HG02678 (cell line): Measurements from ENCODE around the gene SNCG.
"Not testable (repeated sequence)": the region's sequence is repeated elsewhere in the genome, so short reads cannot be mapped to it uniquely, and the experiment has no call there.

Experiments used
- ATAC-seq: cut with Tn5 transposase; IDR thresholded peaks from one replicate; pipeline ENCODE4 v1.9.1; 2021; ENCODE audit warnings: mild to moderate bottlenecking, moderate library complexity; ENCODE audit not compliant: unreplicated experiment

SNCG gene

DNA sequence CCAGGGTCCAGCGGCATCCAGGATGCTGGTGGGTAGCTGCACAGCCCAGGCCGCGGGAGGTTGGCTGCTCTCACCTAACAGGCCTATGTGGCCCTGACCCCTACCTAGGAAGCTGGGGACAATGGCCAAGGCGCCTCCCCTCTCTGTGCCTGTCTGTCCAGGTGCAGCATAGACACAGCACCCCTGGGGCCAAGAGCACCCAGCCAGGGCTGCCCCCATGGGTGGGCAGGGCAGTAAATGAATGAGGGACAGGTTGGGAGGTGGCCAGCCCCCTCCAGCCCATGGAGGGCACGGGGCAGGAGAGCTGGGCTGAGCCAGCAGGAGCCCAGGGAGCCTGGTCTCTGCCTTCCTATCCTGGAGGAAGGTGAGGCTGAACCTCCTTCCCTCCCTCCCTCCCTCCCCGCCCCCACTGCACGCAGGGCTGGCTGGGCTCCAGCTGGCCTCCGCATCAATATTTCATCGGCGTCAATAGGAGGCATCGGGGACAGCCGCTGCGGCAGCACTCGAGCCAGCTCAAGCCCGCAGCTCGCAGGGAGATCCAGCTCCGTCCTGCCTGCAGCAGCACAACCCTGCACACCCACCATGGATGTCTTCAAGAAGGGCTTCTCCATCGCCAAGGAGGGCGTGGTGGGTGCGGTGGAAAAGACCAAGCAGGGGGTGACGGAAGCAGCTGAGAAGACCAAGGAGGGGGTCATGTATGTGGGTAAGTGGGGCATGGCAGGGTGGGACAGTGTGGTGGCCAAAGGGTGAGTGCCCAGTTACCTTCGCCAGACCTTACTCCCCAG is at the start of gene SNCG:
Gene SNCG (plus strand): TSS at position 484 of the 785 bp plus-strand sequence. CDS start 99 bp downstream, at position 583.
- ATAC-seq, result no peak

- ATAC-seq, result no peak
Measured at GRCh38 chr10:86914734-86915133, 43.7 kb upstream of the SNCG start.

- ATAC-seq, result no peak
Measured at GRCh38 chr10:86918022-86918471, 40.4 kb upstream of the SNCG start.

GRCh38 chr10:86922553-86922961 is 35.8 kb upstream of the SNCG start:
- no peak for ATAC-seq

- no peak for ATAC-seq
Measured at GRCh38 chr10:86929468-86930380, 28.7 kb upstream of the SNCG start.

DNA sequence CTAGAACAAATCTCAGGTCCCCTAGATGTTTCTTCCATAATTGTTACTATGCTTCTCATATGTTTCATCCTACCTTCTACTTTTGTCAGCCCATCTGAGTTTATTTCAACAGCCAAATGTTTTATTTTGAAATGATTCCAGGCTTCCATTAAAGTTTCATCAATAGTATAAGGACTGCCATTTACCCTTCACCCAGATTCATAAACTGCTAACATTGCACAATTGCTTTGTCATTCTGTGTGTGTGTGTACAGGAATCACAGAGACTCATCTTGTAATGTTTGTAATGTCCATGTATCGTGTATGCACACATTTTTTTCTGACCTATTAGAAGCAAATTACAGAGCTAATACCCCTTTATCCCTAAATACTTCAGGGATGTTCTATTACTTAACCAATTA is 26.5 kb upstream of the SNCG start:
- no peak for ATAC-seq

DNA sequence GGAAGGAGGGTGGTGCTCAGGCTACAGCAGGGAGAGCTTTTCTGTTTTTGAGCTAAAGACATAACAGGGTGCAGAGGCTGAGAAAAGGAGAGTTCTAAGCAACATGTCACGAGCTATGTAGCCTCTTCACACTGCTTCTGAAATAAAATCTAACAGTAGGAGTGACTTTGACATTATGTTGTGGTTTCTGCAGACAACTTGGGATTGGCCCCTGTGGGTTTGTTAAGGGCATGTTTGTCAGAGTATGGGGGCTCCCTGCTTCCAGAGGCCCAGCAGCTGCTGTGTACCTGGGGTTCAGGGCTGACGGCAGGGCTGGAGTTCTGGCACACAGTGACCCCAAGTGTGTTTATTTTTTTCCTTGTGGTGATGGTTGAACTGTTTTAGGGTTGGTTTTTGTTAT is 25.7 kb upstream of the SNCG start:
- no peak for ATAC-seq

- ATAC-seq, result not testable (repeated sequence)
Measured at GRCh38 chr10:86934162-86934711, 24.2 kb upstream of the SNCG start.

GRCh38 chr10:86936661-86937501 is 21.5 kb upstream of the SNCG start:
- ATAC-seq, result no peak

- ATAC-seq, result no peak
Measured at GRCh38 chr10:86937502-86938154, 20.8 kb upstream of the SNCG start.

DNA sequence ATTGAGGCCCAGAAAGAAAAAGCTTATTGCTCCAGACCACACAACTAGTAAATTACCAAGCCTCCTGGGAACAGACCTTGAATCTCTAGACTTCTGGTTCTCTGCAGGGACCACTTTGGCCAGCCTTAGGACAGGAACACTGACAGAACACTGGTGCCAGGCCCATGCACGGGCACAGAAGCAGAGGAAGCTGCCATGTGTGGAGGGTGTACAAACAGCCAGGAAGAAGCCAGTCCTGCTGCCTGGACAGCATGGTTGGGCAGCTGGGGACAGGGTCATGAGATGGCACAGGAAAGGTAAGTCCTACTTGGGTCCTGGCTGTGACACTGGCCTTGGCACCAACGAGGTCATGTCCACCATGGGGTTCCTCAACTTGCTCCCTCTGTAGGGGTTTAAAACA is 20.1 kb upstream of the SNCG start:
- ATAC-seq, result no peak

- ATAC-seq, result not testable (repeated sequence)
Measured at GRCh38 chr10:86940076-86940475, 18.3 kb upstream of the SNCG start.

GRCh38 chr10:86940677-86941076 is 17.7 kb upstream of the SNCG start:
- no peak for ATAC-seq

GRCh38 chr10:86941426-86941825 is 17.0 kb upstream of the SNCG start:
- ATAC-seq, result no peak

GRCh38 chr10:86941991-86942421 is 16.4 kb upstream of the SNCG start:
- ATAC-seq, result no peak

- no peak for ATAC-seq
Measured at GRCh38 chr10:86942441-86943315, 15.7 kb upstream of the SNCG start.

GRCh38 chr10:86943316-86944030 is 14.9 kb upstream of the SNCG start:
- no peak for ATAC-seq

DNA sequence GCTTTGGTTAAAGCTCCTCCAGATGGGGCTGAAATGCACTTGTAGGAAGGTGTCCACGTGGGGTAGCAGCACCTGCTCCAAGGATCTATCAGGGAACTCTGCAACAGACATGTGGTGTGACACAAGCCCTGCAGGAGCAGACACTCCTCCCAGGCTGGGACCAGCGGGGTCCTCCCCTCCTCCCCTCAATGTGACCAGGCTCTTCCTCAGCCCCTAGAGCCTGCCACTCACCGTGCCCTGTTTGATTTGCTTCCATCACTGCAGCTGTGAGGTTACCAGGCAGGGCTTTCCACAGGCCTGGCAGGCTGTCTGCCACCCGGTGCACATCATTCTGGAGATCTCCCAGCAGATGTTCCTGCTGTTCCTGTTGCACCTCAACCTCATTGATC is 14.4 kb upstream of the SNCG start:
- ATAC-seq, result no peak
